Neural crest cell (in vitro differentiated cells): ENCODE results near the gene FBXL22. TPM values are rescaled to one million over a fixed set of nuclear protein-coding genes. Genes with fewer than 3 reads are reported as not detected.

Source experiments
- DNase-seq: peaks from one replicate; pipeline ENCODE4 v3.0.0; 2021; ENCODE audit warnings: low read depth, mixed read lengths, low spot score
- H3K27ac Mint-ChIP-seq: one replicate; pipeline ENCODE4 v1.8.0; 2021; ENCODE audit warnings: mild to moderate bottlenecking, mixed read lengths; ENCODE audit not compliant: unreplicated experiment
- H3K27me3 Mint-ChIP-seq: 2 replicates; pipeline ENCODE4 v1.8.0; 2021; ENCODE audit warnings: low read depth, mild to moderate bottlenecking, mixed read lengths
- H3K36me3 Mint-ChIP-seq: 2 replicates; pipeline ENCODE4 v1.8.0; 2021; ENCODE audit warnings: low read depth, mild to moderate bottlenecking, mixed read lengths
- H3K4me1 Mint-ChIP-seq: 2 replicates; pipeline ENCODE4 v1.8.0; 2021; ENCODE audit warnings: mixed read lengths
- H3K4me3 Mint-ChIP-seq: one replicate; pipeline ENCODE4 v1.8.0; 2021; ENCODE audit warnings: mild to moderate bottlenecking, mixed read lengths
- H3K9me3 Mint-ChIP-seq: 2 replicates; pipeline ENCODE4 v1.8.0; 2021; ENCODE audit warnings: mixed read lengths
- total RNA-seq: library from RNA; stranded (reverse); gene quantifications from 2 replicates; pipeline ENCODE4 v1.2.1, GENCODE V29; 2021
- TF ChIP-seq, protein P1 (sequence below): fragments of 200-600 bp; sonication (generic); conservative IDR thresholded peaks from 2 replicates; pipeline ENCODE4 v1.5.0; 2021; ENCODE audit warnings: antibody characterized with exemption, mild to moderate bottlenecking

Gene FBXL22
- total RNA-seq, 1 donor from 2014 or later = 0.93 TPM

DNA sequence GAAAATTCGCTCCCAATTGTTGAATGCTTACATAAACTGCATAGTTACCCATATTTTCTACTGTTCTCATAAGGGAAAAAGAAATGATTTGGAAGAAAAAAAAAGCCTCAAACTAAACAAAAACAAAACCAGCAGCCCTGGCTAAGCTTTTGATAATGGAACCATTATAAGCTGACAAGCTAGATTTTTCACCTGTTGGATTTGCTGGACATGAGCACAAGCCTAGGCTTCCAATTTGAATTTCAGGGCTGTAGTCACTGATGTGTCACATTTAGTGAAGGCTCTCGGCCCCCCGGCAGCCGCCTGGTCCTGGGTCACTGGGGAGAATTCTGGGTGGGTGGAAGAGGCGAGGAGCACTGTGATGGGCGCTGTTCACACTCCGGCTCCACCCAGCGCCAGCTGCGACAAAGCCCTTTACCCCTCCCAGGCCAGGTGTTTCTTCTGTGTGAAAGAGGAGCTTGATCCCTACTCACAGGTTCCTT is 4.6 kb downstream of the FBXL22 start:
- no peak for DNase-seq
- peaks cover 11% of the 10 kb centered on the region for H3K27me3 Mint-ChIP-seq
- H3K4me1 Mint-ChIP-seq = peaks cover 36% of the 10 kb centered on the region
- H3K9me3 Mint-ChIP-seq = no peaks in the 10 kb centered on the region
- no peak overlapping the region for H3K27ac Mint-ChIP-seq
- no peaks in the 10 kb centered on the region for H3K36me3 Mint-ChIP-seq
- H3K4me3 Mint-ChIP-seq = peak overlapping the region; percentile 92
- TF ChIP-seq, protein P1, sequence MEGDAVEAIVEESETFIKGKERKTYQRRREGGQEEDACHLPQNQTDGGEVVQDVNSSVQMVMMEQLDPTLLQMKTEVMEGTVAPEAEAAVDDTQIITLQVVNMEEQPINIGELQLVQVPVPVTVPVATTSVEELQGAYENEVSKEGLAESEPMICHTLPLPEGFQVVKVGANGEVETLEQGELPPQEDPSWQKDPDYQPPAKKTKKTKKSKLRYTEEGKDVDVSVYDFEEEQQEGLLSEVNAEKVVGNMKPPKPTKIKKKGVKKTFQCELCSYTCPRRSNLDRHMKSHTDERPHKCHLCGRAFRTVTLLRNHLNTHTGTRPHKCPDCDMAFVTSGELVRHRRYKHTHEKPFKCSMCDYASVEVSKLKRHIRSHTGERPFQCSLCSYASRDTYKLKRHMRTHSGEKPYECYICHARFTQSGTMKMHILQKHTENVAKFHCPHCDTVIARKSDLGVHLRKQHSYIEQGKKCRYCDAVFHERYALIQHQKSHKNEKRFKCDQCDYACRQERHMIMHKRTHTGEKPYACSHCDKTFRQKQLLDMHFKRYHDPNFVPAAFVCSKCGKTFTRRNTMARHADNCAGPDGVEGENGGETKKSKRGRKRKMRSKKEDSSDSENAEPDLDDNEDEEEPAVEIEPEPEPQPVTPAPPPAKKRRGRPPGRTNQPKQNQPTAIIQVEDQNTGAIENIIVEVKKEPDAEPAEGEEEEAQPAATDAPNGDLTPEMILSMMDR = no peak

DNA sequence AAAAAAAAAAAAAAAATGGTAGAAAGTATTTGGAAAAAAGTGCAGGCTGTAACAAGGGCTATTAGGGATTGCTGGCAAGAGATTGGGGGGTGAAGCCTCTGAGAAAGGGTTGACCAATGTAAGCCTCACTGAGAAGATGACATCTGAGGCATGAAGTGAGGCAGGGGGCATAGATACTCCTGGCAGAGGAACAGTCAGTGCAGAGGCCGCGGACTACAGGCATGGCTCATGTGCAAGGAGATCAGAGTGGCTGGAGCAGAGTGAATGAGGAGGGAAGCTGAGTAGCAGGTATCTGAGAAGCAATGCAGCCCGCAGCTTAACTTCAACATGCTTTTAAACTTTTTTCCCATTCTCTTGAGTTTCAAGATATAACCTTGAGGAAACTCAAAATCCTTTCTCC is 5.4 kb downstream of the FBXL22 start:
- TF ChIP-seq, protein P1 = no peak
- no peaks in the 10 kb centered on the region for H3K9me3 Mint-ChIP-seq
- H3K4me1 Mint-ChIP-seq = peaks cover 29% of the 10 kb centered on the region
- peaks cover 11% of the 10 kb centered on the region for H3K27me3 Mint-ChIP-seq
- peak overlapping the region; percentile 92 for H3K4me3 Mint-ChIP-seq
- no peak overlapping the region for H3K27ac Mint-ChIP-seq
- DNase-seq = no peak
- H3K36me3 Mint-ChIP-seq = no peaks in the 10 kb centered on the region

DNA sequence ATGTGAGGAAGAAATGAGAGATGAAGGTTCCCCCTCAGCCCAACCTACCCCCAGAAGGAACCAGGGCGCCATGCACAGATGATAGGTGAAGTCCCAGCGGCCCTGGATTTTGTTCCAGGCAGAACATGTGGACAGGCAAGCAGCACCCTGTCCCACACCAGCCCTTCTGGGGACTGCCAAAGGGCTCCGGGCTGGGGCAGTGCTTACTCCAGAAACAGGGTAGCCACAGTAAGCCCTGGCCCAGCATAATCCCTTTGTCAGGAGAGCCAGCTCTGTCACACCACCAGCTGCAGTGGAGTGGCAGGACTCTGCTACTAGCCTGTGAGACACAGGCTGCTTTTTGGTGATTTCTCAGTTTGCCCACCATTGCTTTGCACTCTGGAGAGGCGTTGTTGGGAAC is 6.3 kb downstream of the FBXL22 start:
- Mint-ChIP-seq H3K9me3 (no peaks in the 10 kb centered on the region), H3K27ac (no peak overlapping the region), H3K4me1 (peaks cover 26% of the 10 kb centered on the region), H3K36me3 (peaks cover 3% of the 10 kb centered on the region), H3K4me3 (peak overlapping the region; percentile 92), H3K27me3 (peaks cover 11% of the 10 kb centered on the region)
- no peak for DNase-seq
- TF ChIP-seq, protein P1 = no peak

DNA sequence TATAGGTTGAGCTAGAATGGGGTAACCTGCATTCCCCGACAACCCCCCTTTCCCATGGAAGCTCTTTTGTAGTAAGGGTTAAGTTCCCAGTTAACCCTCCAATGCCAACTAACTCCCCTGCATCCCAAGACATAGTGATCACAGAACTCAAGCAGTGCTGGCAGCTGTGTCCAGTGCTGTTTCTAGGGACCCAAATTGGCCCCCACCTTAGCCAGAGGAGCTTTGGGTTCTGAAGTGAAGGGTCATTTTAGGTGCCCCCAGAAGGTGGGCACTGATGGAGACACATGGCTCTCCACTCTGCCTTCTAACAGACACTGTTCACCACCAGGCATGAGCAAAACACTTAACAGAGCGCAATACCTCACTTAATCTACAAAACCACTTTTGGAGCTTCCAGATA is 7.1 kb downstream of the FBXL22 start:
- no peaks in the 10 kb centered on the region for H3K9me3 Mint-ChIP-seq
- TF ChIP-seq, protein P1 = no peak
- H3K36me3 Mint-ChIP-seq = peaks cover 3% of the 10 kb centered on the region
- H3K4me1 Mint-ChIP-seq = peaks cover 19% of the 10 kb centered on the region
- peaks cover 11% of the 10 kb centered on the region for H3K27me3 Mint-ChIP-seq
- no peak for DNase-seq
- H3K27ac Mint-ChIP-seq = no peak overlapping the region
- peak overlapping the region; percentile 49 for H3K4me3 Mint-ChIP-seq

DNA sequence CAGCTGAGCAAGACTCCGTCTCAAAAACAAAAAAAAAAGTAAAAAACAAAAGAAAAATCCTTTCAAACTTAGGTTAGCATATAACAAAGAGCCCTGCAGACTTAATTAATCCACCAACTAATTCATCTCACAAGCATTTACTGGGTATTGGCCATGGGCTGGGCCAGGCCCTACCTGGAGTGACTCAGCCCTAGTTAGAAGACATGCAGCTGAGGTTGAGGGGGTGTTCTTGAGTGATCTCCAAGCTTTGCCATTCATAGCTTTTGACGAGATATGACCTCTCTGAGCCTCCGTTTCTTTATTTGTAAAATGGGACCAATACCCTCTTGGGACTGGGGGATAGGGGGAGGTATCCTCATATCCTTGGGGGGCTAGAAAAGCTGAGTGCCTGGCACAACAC is 7.8 kb downstream of the FBXL22 start:
- peaks cover 11% of the 10 kb centered on the region for H3K27me3 Mint-ChIP-seq
- H3K36me3 Mint-ChIP-seq = peaks cover 3% of the 10 kb centered on the region
- H3K4me3 Mint-ChIP-seq = no peak overlapping the region
- no peaks in the 10 kb centered on the region for H3K9me3 Mint-ChIP-seq
- no peak overlapping the region for H3K27ac Mint-ChIP-seq
- peaks cover 23% of the 10 kb centered on the region for H3K4me1 Mint-ChIP-seq
- TF ChIP-seq, protein P1 = no peak
- no peak for DNase-seq
